LNCAP (cell line): ENCODE measurements around the gene PEX10.

Source experiments
- CTCF ChIP-seq: fragments of 450-650 bp; IDR thresholded peaks from 2 replicates; pipeline ENCODE4 v1.5.1; 2017; ENCODE audit warnings: mild to moderate bottlenecking

PEX10 gene

GRCh38 chr1:2358072-2358471, 54.3 kb downstream of the PEX10 start:
- TF ChIP-seq CTCF, result no peak

GRCh38 chr1:2356911-2357845, 55.2 kb downstream of the PEX10 start:
- TF ChIP-seq CTCF, result no peak

GRCh38 chr1:2356401-2356800, 56.0 kb downstream of the PEX10 start:
- TF ChIP-seq CTCF, result no peak

- TF ChIP-seq CTCF, result no peak
These were observed 56.7 kb downstream of the PEX10 start for GRCh38 chr1:2355373-2356261.

- no peak for TF ChIP-seq CTCF
These were observed 57.6 kb downstream of the PEX10 start for GRCh38 chr1:2354511-2355372.
